ENCODE data around the gene MVB12B.
"Not testable (repeated sequence)": the region's sequence is repeated elsewhere in the genome, so short reads cannot be mapped to it uniquely, and the experiment has no call there.

The MVB12B gene

DNA sequence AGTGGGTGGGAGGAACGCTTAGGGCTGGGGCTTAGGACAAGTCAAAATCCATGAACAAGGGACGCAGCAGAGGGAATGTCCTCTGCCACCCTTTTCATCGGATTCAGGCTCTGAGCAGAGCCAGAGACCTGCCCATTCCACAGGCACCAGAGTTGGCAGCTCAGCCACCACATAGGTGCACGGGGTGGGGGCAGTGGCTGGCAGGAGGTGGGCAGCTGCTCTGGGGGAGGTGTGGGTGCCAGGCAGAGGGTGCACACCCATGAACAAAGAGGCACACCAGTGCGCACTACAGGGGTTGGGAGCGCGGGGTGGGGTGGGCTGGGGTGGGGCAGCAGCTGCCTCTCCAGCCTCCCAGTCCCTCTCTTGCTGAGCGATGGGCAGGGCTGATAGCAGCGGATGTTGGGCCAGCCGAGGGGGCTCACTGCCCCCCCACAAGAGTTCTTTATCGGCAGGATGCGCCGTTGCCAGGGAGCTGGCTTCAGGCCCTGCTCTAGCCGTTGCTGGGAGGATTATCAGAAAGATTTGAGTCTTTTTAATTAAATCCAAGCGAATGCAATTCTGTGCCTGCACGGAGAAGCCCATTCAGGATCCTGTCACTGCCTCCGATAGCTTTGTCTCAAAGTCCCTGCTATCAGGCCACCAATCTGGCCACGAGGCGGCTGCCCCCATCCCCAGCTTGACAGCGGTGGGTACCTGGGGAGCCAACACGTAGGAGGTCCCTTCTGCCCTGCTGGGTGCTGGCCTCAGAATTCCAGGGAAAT is 222.8 kb downstream of the MVB12B start:
- no peak for DNase-seq

DNA sequence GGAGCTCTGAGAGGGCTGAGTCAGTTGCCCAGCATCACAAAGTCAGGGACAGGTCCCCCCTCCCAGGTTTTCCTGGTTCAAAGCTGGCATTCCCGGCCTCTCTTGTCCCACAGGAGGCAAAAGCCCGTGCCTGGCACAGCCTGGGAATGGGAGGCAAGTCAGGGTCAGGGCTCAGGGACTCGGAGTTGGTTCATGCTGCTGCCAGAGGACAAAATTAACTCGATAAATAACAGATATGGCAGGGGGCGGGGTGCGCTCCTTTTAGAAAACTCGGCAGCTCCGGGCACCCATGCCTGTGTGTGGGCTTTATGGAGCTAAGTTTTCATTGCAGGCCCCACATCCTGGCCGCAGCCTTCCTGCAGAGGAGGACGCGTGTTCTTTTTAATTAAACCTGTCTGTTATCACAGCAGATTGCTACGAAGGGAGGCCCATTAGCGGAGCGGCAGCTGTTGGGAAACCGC is 224.3 kb downstream of the MVB12B start:
- DNase-seq: no peak

DNA sequence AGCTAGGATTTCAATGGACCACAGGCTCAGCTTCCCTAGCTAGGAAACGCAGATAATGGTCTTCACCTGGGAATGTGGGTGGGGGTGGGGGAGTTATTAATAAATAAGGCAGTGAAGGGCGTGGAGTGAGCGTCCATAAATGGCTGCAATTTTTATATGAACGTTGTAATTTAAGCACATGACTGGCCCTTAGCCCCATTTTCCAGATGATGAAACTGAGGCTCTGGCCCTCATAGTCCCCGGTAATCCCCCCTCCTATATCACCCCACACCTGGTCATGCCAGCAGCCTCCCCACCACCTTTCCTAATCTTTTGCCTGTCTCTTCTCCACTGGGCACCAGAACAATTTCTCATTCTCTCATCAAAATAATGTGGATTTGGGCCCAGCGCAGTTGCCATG is 225.2 kb downstream of the MVB12B start:
- DNase-seq: no peak

DNA sequence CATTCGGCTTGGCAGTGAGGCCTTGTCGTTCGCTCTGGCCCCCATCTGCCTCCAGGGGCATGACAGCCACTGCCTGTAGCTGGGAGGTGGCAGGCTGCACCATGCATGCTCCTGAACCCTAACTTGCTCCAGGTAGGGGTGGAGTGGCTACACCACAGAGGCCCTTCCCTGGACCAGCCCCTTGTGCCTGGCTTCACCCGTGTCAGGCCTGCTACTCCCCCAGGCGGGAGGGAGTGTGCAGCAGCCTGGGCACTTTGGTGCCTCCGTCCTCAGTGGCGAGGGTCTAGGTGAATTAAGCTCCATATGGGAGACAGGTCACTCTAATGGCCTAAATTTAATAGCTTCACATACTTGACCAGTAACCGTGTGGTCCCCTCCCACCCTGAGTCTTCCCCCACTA is 227.7 kb downstream of the MVB12B start:
- DNase-seq: no peak

DNA sequence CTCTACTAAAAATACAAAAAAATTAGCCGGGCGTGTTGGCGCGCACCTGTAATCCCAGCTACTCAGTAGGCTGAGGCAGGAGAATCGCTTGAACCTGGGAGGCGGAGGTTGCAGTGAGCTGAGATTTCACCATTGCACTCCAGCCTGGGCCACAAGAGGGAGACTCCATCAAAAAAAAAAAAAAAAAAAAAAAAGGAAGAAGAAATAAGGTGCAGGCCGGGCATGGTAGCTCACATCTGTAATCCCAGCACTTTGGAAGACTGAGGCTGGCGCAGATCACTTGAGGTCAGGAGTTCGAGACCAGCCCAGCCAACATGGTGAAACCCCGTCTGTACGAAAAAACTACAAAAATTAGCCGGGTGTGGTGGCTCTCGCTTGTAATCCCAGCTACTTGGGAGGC is 228.8 kb downstream of the MVB12B start:
- not testable (repeated sequence) for DNase-seq
